Endothelial cell of umbilical vein (primary cell): ENCODE data around the gene NFIC.

Source experiments
- CTCF ChIP-seq, 2 donors: IDR thresholded peaks; 1 replicate in 1 of 2; 2 replicates in 1 of 2; pipeline ENCODE4 v1.5.1; 2011; ENCODE audit warnings: low read length in 2 of 2, mild to moderate bottlenecking in 2 of 2, moderate library complexity in 2 of 2, control low read depth in 1 of 2, inconsistent platforms in 1 of 2, low read depth in 1 of 2; ENCODE audit not compliant: insufficient read depth in 1 of 2; ENCODE audit errors: extremely low read depth in 1 of 2
- EZH2 ChIP-seq: IDR thresholded peaks from 2 replicates; pipeline ENCODE4 v1.6.1; 2012; ENCODE audit warnings: borderline replicate concordance, low read depth, mild to moderate bottlenecking, moderate library complexity, low read length, inconsistent platforms; ENCODE audit not compliant: severe bottlenecking
- POLR2A ChIP-seq: IDR thresholded peaks from 2 replicates; pipeline ENCODE4 v1.6.1; 2012; ENCODE audit warnings: low read depth, mild to moderate bottlenecking, control low read depth, low read length

- TF ChIP-seq EZH2 (no peak), CTCF (IDR thresholded peaks at IDR 0.05; ENCODE audit: extremely low read depth in 1 of 2, insufficient read depth in 1 of 2, low read depth in 1 of 2, low read length in 2 of 2) (no peak), POLR2A (no peak)
These were observed 82.4 kb downstream of the NFIC start for GRCh38 chr19:3448616-3449334.
